ENCODE results near the gene TMEM132D. TPM values are rescaled to one million over a fixed set of nuclear protein-coding genes. Genes with fewer than 3 reads are reported as not detected.

TMEM132D gene
- total and polyA plus RNA-seq, 2 donors (not counting 3 experiments of a cell fraction or from before 2014, with no cell fraction given) = not detected

- dilution Hi-C loops (cut with MboI; ENCODE audit: extremely low pct_ligation_motif_present, low sequenced_read_pairs) (no loop called here), intact Hi-C loops (cut with micrococcal nuclease) (no loop called here)
- no TSS peak for BruUV-seq (replicated peaks)
- ChIA-PET CTCF (no interaction called here), POLR2A (no interaction called here)
- no peak overlapping the region for H3K4me3 ChIP-seq (replicated peaks in 1 of 3; ENCODE audit: insufficient read depth in 1 of 3, low read depth in 1 of 3, low read length in 3 of 3)
- no peaks in the 10 kb centered on the region for H3K79me2 ChIP-seq (ENCODE audit: control insufficient read depth, insufficient read depth, low read length)
- H2AFZ ChIP-seq (ENCODE audit: low read depth, low read length) = no peak overlapping the region
- no peak overlapping the region for H3K4me2 ChIP-seq (ENCODE audit: insufficient read depth, low read length)
- H3K27ac ChIP-seq (ENCODE audit: insufficient read depth, low read depth, low read length) = no peak overlapping the region
- TF ChIP-seq JUN (IDR thresholded peaks at IDR 0.05; ENCODE audit: borderline replicate concordance, insufficient read depth, insufficient read length, low read depth) (no peak), POLR2A (IDR thresholded peaks at IDR 0.05; ENCODE audit: low read depth, low read length) (no peak), FOS (IDR thresholded peaks at IDR 0.05; ENCODE audit: borderline replicate concordance, insufficient read depth, low read length) (no peak), MYC (IDR thresholded peaks at IDR 0.05; ENCODE audit: low read depth, low read length) (no peak), POLR2AphosphoS5 (IDR thresholded peaks at IDR 0.05; ENCODE audit: insufficient read depth, low read depth, low read length) (no peak), GATA2 (IDR thresholded peaks at IDR 0.05; ENCODE audit: insufficient read depth, insufficient read length, low read depth, low read length) (no peak), EZH2 (IDR thresholded peaks at IDR 0.05; ENCODE audit: borderline replicate concordance, low read depth, low read length, severe bottlenecking) (no peak), MAX (IDR thresholded peaks at IDR 0.05; ENCODE audit: insufficient read depth, insufficient read length) (no peak)
- TF ChIP-seq, protein P1, sequence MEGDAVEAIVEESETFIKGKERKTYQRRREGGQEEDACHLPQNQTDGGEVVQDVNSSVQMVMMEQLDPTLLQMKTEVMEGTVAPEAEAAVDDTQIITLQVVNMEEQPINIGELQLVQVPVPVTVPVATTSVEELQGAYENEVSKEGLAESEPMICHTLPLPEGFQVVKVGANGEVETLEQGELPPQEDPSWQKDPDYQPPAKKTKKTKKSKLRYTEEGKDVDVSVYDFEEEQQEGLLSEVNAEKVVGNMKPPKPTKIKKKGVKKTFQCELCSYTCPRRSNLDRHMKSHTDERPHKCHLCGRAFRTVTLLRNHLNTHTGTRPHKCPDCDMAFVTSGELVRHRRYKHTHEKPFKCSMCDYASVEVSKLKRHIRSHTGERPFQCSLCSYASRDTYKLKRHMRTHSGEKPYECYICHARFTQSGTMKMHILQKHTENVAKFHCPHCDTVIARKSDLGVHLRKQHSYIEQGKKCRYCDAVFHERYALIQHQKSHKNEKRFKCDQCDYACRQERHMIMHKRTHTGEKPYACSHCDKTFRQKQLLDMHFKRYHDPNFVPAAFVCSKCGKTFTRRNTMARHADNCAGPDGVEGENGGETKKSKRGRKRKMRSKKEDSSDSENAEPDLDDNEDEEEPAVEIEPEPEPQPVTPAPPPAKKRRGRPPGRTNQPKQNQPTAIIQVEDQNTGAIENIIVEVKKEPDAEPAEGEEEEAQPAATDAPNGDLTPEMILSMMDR (IDR thresholded peaks at IDR 0.05; ENCODE audit: extremely low read depth in 1 of 2, insufficient read depth in 1 of 2, low read depth in 1 of 2, low read length in 2 of 2) = no peak
- no peaks in the 10 kb centered on the region for H3K27me3 ChIP-seq (ENCODE audit: control insufficient read depth in 2 of 2, insufficient read depth in 2 of 2, low read length in 2 of 2)
- no peaks in the 10 kb centered on the region for H3K9me1 ChIP-seq (replicated peaks; ENCODE audit: control insufficient read depth, extremely low read depth, insufficient read depth, low read length)
- no peaks in the 10 kb centered on the region for H3K36me3 ChIP-seq (ENCODE audit: control insufficient read depth in 2 of 2, extremely low read depth in 1 of 2, insufficient read depth in 2 of 2, low read length in 2 of 2)
- no peaks in the 10 kb centered on the region for H4K20me1 ChIP-seq (replicated peaks; ENCODE audit: control insufficient read depth, extremely low read depth, insufficient read depth, low read length)
- no peak overlapping the region for H3K9ac ChIP-seq (replicated peaks; ENCODE audit: extremely low read depth, insufficient read depth, low read length)
- H3K9me3 ChIP-seq (replicated peaks; ENCODE audit: control insufficient read depth, insufficient read depth, low read length) = peaks cover 5% of the 10 kb centered on the region
- no peaks in the 10 kb centered on the region for H3K4me1 ChIP-seq (ENCODE audit: control insufficient read depth, extremely low read depth, insufficient read depth, low read length)
- DNase-seq (ENCODE audit: low read depth, low spot score) (no peak), FAIRE-seq (no peak)
These were observed 669.6 kb downstream of the TMEM132D start for GRCh38 chr12:129234209-129234608.
